ENCODE measurements around the gene CTNNA3. TPM values are rescaled to one million over a fixed set of nuclear protein-coding genes. Genes with fewer than 3 reads are reported as not detected.

CTNNA3 gene
- total and polyA plus RNA-seq, 4 donors: 0.16 to 2.4 (median 1.4) TPM

DNA sequence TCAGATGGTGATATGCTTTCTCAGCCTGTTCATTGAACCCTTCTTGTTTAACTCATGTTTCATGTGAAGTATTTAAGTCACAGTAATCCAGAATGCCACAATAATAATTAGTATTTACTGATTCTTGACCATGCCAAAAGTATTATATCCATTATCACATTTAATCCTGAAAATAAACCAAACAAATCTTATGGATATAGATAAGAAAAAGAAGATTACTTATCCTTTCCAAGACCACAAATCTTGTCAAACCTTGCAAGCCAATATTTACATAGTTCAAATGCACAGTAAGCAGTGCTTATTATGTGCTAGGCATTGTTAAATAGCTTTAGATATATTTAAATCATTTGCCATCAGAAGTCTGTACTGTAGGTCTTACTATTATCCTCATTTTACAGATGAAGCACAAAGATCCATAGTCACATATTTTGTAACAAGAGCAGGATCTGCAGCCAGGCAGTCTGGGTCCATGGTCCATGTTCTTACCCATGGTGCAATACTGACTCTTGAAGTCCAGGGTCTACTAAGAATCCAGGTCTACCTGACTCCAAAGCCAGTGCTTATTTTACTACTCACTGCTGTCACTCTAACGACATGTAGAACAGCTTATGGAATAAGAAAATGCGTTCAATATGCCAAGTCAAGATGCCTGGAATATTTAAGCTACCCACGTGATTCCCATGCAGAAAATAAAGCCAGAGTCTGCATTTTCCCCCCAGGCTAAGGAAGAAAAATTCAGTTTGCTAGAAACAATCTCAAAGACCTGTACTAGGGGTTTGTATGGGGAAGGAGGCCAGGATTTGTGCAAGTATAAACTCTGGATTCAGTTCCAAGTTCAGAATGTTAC, 1755.0 kb downstream of the CTNNA3 start (continued):
- TF ChIP-seq FOXA2 (IDR thresholded peaks at IDR 0.05) (no peak), ATF3 (IDR thresholded peaks at IDR 0.05) (no peak), RXRA (IDR thresholded peaks at IDR 0.05) (no peak)
- TF ChIP-seq, protein P1, sequence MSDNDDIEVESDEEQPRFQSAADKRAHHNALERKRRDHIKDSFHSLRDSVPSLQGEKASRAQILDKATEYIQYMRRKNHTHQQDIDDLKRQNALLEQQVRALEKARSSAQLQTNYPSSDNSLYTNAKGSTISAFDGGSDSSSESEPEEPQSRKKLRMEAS (IDR thresholded peaks at IDR 0.05): peak; percentile 21

DNA sequence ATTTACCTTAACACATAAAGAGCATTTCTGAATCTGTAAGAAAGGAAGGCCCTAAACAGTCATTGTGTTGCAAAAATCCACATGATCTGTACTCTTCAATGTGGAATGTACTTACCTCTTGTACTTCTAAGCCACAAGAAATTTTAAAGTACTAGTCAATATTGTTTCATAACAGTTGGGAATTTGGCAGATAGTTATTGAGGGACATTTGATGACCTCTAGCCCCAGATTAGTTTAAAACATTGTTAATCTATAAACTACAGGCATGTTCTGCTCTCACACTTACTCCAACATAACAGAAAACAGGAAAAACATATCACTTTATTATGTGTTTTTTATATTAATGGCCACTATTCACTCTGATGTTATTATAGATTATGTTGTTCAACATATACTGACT, 1755.9 kb downstream of the CTNNA3 start:
- Histone ChIP-seq H3K27me3 (ENCODE audit: control insufficient read depth in 4 of 4, insufficient read depth in 4 of 4, low read length in 3 of 4) (no peaks in the 10 kb centered on the region), H3K4me1 (ENCODE audit: control insufficient read depth in 4 of 4, insufficient read depth in 4 of 4, low read length in 3 of 4) (peaks cover 0 to 17% (median 13%) of the 10 kb centered on the region in 4 donors), H3K9ac (ENCODE audit: low read depth in 1 of 2, low read length in 2 of 2) (no peak overlapping the region), H3K9me3 (ENCODE audit: control insufficient read depth in 4 of 4, low read length in 3 of 4) (no peaks in the 10 kb centered on the region), H3K4me3 (ENCODE audit: low read depth in 1 of 3, low read length in 3 of 3) (no peak overlapping the region), H3K27ac (ENCODE audit: low read depth in 1 of 2, low read length in 2 of 2) (no peak overlapping the region), H3K36me3 (ENCODE audit: control insufficient read depth in 4 of 4, insufficient read depth in 3 of 4, low read depth in 1 of 4, low read length in 3 of 4) (no peaks in the 10 kb centered on the region)
- no peak for DNase-seq (ENCODE audit: low spot score)
- TF ChIP-seq ATF3 (IDR thresholded peaks at IDR 0.05) (no peak), HNF4A (conservative IDR thresholded peaks at IDR 0.05) (peak; percentile 26 to 39), SP1 (IDR thresholded peaks at IDR 0.05) (peak; percentile 8)

DNA sequence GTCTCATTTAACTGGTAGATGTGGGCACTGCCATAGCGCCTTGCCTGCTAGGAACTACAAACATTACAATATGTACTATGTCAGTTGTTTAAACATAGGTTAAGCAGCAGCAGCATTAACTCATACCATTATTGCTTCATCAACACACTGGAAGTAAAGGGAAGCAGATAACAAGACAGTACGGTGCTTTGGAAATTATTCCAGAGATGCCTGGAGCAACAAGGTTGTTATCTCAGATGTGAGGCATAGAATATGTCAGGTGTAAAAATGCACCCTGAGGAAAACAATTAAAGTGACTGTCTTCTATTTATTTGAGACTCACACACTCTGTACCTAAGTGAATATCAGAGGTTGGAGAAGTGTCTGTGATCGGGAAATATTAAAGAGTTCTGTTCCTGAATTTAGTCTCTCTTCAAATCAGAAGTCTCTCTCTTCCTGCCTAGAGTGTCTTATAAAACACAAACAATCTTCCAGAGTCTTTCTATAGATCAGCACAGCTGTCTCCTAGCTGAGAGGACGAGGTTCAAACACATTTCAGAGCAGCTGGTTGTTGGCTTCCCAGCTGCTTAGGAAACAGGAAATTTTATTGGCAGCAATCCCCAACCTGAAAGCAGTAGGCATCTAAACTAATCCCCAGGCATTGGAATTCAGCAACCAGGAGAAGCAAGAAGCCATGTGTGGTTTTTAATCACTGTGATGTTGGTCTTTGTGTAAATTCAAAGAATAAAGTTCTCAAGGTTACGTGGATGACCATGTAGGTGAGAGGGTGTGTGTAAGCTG, 1764.5 kb downstream of the CTNNA3 start:
- no peaks in the 10 kb centered on the region for H3K36me3 ChIP-seq (ENCODE audit: control insufficient read depth in 4 of 4, insufficient read depth in 3 of 4, low read depth in 1 of 4, low read length in 3 of 4)
- no peaks in the 10 kb centered on the region for H3K4me1 ChIP-seq (ENCODE audit: control insufficient read depth in 4 of 4, insufficient read depth in 4 of 4, low read length in 3 of 4)
- WGBS: 80% methylated on average over 5 of the region's 5 CpGs
- no peaks in the 10 kb centered on the region for H3K9me3 ChIP-seq (ENCODE audit: control insufficient read depth in 4 of 4, low read length in 3 of 4)
- no peaks in the 10 kb centered on the region for H3K27me3 ChIP-seq (ENCODE audit: control insufficient read depth in 4 of 4, insufficient read depth in 4 of 4, low read length in 3 of 4)
- H3K27ac ChIP-seq (ENCODE audit: low read depth in 1 of 2, low read length in 2 of 2): no peak overlapping the region
- no peak for DNase-seq (ENCODE audit: low spot score)
- H3K4me3 ChIP-seq (ENCODE audit: low read depth in 1 of 3, low read length in 3 of 3): no peak overlapping the region
- TF ChIP-seq RXRA (IDR thresholded peaks at IDR 0.05) (no peak), NR2F2 (IDR thresholded peaks at IDR 0.05) (no peak), CTCF (IDR thresholded peaks at IDR 0.05; ENCODE audit: low read depth, low read length, missing input control) (no peak), ATF3 (IDR thresholded peaks at IDR 0.05) (no peak), SP1 (IDR thresholded peaks at IDR 0.05) (no peak), FOXA1 (IDR thresholded peaks at IDR 0.05) (no peak), HNF4G (IDR thresholded peaks at IDR 0.05) (no peak), FOXA2 (IDR thresholded peaks at IDR 0.05) (no peak), JUND (IDR thresholded peaks at IDR 0.05) (no peak), TAF1 (conservative IDR thresholded peaks at IDR 0.05) (no peak), HNF4A (conservative IDR thresholded peaks at IDR 0.05) (no peak), YY1 (IDR thresholded peaks at IDR 0.05) (no peak), RAD21 (IDR thresholded peaks at IDR 0.05) (no peak)
- TF ChIP-seq, protein P2, sequence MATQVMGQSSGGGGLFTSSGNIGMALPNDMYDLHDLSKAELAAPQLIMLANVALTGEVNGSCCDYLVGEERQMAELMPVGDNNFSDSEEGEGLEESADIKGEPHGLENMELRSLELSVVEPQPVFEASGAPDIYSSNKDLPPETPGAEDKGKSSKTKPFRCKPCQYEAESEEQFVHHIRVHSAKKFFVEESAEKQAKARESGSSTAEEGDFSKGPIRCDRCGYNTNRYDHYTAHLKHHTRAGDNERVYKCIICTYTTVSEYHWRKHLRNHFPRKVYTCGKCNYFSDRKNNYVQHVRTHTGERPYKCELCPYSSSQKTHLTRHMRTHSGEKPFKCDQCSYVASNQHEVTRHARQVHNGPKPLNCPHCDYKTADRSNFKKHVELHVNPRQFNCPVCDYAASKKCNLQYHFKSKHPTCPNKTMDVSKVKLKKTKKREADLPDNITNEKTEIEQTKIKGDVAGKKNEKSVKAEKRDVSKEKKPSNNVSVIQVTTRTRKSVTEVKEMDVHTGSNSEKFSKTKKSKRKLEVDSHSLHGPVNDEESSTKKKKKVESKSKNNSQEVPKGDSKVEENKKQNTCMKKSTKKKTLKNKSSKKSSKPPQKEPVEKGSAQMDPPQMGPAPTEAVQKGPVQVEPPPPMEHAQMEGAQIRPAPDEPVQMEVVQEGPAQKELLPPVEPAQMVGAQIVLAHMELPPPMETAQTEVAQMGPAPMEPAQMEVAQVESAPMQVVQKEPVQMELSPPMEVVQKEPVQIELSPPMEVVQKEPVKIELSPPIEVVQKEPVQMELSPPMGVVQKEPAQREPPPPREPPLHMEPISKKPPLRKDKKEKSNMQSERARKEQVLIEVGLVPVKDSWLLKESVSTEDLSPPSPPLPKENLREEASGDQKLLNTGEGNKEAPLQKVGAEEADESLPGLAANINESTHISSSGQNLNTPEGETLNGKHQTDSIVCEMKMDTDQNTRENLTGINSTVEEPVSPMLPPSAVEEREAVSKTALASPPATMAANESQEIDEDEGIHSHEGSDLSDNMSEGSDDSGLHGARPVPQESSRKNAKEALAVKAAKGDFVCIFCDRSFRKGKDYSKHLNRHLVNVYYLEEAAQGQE (IDR thresholded peaks at IDR 0.05): no peak
- TF ChIP-seq, protein P1 (IDR thresholded peaks at IDR 0.05): no peak
- no peak overlapping the region for H3K9ac ChIP-seq (ENCODE audit: low read depth in 1 of 2, low read length in 2 of 2)
